Measurements from ENCODE around the gene MGAT2. TPM values are rescaled to one million over a fixed set of nuclear protein-coding genes. Genes with fewer than 3 reads are reported as not detected.

MGAT2 gene
- total RNA-seq, 4 donors from 2014 or later = 7.2 to 11.5 (median 9.6) TPM

DNA sequence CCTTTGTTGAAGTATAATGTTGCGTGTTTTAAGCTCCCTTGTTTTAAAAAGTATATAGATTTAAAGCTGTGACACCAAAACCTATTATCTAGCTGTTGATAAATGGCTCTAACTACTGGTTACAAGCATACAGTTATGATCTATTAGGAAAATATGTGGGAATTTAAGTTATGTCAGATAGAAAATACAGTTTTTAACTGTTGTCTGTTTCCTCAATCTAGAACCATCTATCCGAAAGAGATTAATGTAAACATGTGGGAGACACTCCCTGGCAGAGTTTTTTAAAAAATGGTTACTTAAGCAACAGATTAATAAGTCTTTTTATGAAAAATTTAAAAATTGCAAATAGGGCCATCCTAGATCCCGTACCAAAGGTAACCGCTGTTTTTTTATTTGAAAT, 8.3 kb upstream of the MGAT2 start:
- intact Hi-C loops (cut with DNase I; ENCODE audit: low total_unique reads) = loop anchor here (10.0 kb wide), 1 partner anchor 1633 kb away; the partner anchor contains the start of gene TMX1
- in situ Hi-C loops (cut with MboI; ENCODE audit: low sequenced_read_pairs in 4 of 4) = no loop called here

GRCh38 chr14:49612671-49613070, 7.9 kb upstream of the MGAT2 start:
- intact Hi-C loops (cut with DNase I; ENCODE audit: low total_unique reads) (loop anchor here (10.0 kb wide), 1 partner anchor 1632 kb away; the partner anchor contains the start of gene TMX1), in situ Hi-C loops (cut with MboI; ENCODE audit: low sequenced_read_pairs in 4 of 4) (no loop called here)

More for the DNA sequence above, 8.3 kb upstream of the MGAT2 start:
- Histone ChIP-seq H3K9me3 (no peaks in the 10 kb centered on the region), H3K4me3 (no peak overlapping the region), H3K4me1 (no peaks in the 10 kb centered on the region), H3K36me3 (no peaks in the 10 kb centered on the region), H3K27ac (no peak overlapping the region), H3K27me3 (no peaks in the 10 kb centered on the region)
- ATAC-seq = no peak
- TF ChIP-seq, protein P1, sequence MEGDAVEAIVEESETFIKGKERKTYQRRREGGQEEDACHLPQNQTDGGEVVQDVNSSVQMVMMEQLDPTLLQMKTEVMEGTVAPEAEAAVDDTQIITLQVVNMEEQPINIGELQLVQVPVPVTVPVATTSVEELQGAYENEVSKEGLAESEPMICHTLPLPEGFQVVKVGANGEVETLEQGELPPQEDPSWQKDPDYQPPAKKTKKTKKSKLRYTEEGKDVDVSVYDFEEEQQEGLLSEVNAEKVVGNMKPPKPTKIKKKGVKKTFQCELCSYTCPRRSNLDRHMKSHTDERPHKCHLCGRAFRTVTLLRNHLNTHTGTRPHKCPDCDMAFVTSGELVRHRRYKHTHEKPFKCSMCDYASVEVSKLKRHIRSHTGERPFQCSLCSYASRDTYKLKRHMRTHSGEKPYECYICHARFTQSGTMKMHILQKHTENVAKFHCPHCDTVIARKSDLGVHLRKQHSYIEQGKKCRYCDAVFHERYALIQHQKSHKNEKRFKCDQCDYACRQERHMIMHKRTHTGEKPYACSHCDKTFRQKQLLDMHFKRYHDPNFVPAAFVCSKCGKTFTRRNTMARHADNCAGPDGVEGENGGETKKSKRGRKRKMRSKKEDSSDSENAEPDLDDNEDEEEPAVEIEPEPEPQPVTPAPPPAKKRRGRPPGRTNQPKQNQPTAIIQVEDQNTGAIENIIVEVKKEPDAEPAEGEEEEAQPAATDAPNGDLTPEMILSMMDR (IDR thresholded peaks at IDR 0.05 in 4 of 5, conservative IDR thresholded peaks at IDR 0.05 in 1 of 5) = no peak
- no peak for TF ChIP-seq POLR2A (IDR thresholded peaks at IDR 0.05)
- no peak for DNase-seq

GRCh38 chr14:49614196-49614595, 6.4 kb upstream of the MGAT2 start:
- in situ Hi-C loops (cut with MboI; ENCODE audit: low sequenced_read_pairs in 4 of 4) (no loop called here), intact Hi-C loops (cut with DNase I; ENCODE audit: low total_unique reads) (loop anchor here (10.0 kb wide), 1 partner anchor 1631 kb away; the partner anchor contains the start of gene TMX1)
- DNase-seq (no peak), ATAC-seq (no peak)
- no peak overlapping the region for H3K27ac ChIP-seq
- no peaks in the 10 kb centered on the region for H3K27me3 ChIP-seq
- no peak overlapping the region for H3K4me3 ChIP-seq
- TF ChIP-seq POLR2A (IDR thresholded peaks at IDR 0.05) = no peak
- TF ChIP-seq, protein P1 (IDR thresholded peaks at IDR 0.05 in 4 of 5, conservative IDR thresholded peaks at IDR 0.05 in 1 of 5) = no peak
- peaks cover 0 to 16% of the 10 kb centered on the region in 2 donors for H3K36me3 ChIP-seq
- H3K9me3 ChIP-seq = no peaks in the 10 kb centered on the region
- H3K4me1 ChIP-seq = peaks cover 2 to 6% of the 10 kb centered on the region in 2 donors

More at GRCh38 chr14:49612671-49613070, 7.9 kb upstream of the MGAT2 start:
- DNase-seq (no peak), ATAC-seq (no peak)
- no peak overlapping the region for H3K4me3 ChIP-seq
- H3K36me3 ChIP-seq = peaks cover 0 to under 1% of the 10 kb centered on the region in 2 donors
- no peak overlapping the region for H3K27ac ChIP-seq
- H3K4me1 ChIP-seq = no peaks in the 10 kb centered on the region
- no peaks in the 10 kb centered on the region for H3K9me3 ChIP-seq
- H3K27me3 ChIP-seq = no peaks in the 10 kb centered on the region
- TF ChIP-seq POLR2A (IDR thresholded peaks at IDR 0.05) = no peak
- TF ChIP-seq, protein P1 (IDR thresholded peaks at IDR 0.05 in 4 of 5, conservative IDR thresholded peaks at IDR 0.05 in 1 of 5) = no peak

DNA sequence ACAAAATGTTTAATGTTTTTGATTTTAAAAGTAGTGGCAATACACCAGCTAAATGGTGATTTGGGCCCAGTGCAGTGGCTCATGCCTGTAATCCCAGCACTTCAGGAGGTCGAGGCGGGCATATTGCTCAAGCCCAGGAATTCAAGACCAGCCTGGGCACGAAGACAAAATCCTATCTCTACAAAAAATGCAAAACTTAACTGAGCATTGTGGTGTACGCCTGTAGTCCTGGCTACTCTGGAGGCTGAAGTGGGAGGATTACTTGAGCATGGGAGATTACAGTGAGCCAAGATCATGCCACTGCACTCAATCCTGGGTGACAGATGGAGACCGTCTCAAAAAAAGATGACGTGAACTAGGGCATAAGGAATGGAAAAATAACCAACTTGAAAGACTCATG, 4.8 kb upstream of the MGAT2 start:
- no peaks in the 10 kb centered on the region for H3K27me3 ChIP-seq
- no peak overlapping the region for H3K27ac ChIP-seq
- H3K4me3 ChIP-seq = no peak overlapping the region
- in situ Hi-C loops (cut with MboI; ENCODE audit: low sequenced_read_pairs in 4 of 4) = no loop called here
- peaks cover 0 to 16% of the 10 kb centered on the region in 2 donors for H3K36me3 ChIP-seq
- peaks cover 5 to 13% of the 10 kb centered on the region in 2 donors for H3K4me1 ChIP-seq
- DNase-seq (no peak), ATAC-seq (no peak)
- TF ChIP-seq, protein P1 (IDR thresholded peaks at IDR 0.05 in 4 of 5, conservative IDR thresholded peaks at IDR 0.05 in 1 of 5) = no peak
- no peak for TF ChIP-seq POLR2A (IDR thresholded peaks at IDR 0.05)
- intact Hi-C loops (cut with DNase I; ENCODE audit: low total_unique reads) = loop anchor here (10.0 kb wide), 1 partner anchor 1629 kb away; the partner anchor contains the start of gene TMX1
- no peaks in the 10 kb centered on the region for H3K9me3 ChIP-seq
